ENCODE measurements around the gene FCHSD2.

The FCHSD2 gene

DNA sequence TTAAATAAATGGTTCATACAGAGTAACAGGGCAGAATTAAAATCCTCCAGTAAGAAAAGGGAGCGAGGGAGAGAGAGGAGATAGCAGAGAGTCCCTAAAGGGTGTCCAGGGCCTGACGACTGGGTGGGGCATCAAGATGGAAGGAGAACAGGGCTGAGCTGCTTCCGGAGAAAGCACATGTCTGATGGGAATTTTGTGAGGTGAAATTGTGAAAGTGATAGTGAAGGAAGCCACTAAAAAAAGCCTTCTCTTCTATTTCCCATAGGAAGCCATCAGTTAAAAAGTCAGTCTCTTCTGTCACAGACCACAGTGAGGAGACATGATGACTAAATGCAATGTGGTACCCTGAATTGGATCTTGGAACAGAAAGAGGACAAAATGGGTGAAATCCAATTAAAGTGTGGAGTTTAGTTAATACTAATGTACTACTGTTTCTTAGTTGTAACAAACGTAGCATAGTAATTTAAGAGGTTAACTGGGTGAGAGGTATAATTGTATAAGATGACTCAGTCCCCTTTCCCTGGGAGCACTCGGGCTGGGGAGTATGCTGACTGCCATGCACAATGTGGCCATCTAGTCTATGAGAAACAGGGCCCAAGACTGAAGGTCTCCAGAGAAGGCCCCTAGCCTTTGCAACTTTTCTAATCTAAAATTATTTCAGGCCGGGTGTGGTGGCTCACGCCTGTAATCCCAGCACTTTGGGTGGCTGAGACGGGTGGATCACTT, 29.5 kb upstream of the FCHSD2 start:
- no peak for DNase-seq

DNA sequence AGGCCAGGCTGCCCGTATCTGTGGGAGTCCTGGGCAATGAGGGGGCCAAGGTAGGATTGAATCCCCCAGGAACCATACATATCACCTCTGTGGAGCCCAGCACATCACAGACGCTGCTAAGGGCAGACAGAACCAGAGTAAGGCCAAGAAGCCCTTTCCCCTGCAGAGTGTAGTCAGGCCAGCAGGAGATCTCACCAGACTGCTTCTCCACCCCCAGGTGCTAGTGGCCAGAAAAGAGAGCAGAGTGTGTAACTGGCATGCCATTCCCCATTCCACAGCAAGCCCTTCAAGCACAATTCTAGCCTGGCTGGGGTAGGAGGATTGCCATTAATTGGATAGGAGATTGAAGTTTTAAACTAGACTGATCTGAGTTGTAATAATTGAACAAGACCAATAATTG, 28.0 kb upstream of the FCHSD2 start:
- DNase-seq: no peak

DNA sequence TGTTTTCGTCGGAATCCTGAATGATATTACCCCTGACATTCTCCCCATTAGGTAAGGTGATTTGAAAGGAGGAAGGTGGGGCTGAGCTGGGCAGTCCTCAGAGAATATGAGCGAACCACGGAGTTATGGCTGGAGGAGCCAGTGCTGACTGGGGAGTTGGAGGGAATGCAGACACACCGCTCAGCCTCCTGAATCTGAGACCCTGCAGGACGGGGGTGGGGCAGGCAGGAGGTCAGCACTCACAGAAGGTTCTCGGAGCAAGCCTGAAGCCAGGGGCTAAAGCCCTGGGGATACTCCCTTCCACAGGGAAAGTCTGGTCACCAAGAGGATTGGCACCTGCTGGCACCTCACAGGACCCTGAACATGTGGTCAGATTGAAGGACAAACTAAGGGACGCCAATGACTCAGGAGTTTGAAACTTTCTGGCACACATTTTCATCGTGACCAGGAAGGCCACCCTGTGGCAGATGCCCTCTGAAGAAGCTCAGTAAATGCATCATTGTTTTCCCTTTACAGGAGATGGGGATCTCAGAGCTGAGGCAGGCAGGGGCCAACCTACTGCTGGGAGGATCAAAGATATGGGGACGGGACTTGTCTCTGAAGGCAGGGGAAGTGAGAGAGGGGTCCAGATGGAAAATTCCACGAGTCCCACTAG, 26.9 kb upstream of the FCHSD2 start:
- DNase-seq: peak; percentile 21

DNA sequence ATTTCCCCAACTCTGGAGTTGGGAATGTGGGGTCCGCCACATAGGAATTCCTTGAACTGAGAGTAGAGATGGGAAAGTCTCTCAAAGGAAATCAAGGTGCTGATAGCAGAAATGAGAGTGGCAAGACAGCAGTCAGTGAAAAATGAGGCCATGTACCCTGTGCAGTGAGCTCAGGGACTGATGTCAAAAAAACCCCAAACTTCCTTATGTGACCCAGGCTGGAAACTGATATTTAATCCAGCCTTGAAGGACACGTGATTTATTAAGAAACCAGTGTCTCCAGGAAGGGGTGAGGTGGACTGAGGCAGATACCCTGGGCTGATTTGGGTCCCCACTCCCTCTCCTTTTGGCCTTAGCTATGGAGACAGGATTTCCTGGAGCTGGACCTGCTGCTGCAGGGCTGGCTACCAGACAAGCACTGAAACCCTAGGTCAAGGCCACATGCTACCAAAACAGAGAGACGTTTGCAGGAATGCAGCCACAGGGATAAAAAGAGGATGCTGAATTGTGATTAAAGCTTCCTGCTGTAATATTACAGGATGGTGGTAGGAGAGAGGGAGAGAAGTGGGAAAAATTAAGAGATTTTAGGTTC, 25.3 kb upstream of the FCHSD2 start:
- no peak for DNase-seq

DNA sequence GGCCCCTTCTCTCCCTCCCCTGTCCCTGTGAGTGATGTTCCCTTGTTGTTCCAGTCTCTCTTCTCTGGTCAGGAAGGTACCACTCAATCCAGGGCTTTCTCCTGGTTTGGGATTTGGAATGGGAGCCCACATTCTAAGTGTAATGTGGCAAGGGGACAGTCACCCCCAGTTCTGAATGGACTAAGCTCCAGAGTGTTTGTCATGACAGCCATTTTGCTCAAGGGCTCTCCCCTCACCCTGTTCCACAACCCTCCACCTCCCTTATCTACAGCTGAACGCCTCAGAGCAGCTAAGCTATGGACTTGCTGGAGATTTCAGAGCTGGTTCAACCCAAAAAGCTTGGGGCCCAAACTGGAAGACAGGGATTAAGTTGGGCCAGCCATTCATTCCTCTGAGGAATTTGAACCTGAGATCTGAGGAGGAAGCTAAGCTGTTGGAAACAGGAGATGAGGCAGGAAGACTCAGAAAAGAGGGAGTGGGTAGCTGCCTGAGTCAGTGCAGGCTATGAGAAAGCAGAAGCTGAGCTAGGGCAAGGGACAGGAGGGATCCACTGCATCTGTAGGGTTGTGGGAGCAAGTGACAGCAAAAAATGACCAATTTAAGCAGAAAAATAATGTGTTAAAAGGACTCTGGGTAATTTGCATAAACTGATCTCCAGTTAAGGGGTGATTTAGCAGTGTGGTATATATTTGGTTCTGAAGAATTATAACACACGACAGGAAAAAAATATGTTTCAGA, 22.9 kb upstream of the FCHSD2 start:
- no peak for DNase-seq

DNA sequence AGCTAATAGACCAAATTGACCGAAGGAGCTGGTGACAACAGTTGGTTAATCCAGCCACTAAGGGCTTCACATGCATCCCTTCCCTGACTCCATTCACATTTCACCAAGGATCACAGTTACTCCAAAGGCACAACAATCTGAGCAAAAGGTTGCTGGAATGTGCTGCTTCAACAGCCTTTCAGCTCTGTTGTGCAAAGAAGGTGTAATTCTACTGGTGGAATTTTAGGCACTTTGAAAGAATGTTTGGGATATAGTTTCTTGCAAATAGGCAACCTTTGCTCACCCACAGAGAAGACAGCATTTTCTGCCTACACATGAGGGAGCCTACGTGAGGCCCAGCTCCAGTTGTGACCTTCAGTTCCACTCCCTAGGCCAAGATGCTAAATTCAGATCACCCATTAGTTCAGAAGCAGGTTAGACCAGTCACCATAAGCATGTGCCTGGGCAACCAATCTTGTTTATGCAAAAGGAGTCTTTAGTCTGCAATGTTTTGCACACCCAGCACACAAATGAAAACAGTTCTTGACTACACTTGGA, 21.6 kb upstream of the FCHSD2 start:
- DNase-seq: no peak

DNA sequence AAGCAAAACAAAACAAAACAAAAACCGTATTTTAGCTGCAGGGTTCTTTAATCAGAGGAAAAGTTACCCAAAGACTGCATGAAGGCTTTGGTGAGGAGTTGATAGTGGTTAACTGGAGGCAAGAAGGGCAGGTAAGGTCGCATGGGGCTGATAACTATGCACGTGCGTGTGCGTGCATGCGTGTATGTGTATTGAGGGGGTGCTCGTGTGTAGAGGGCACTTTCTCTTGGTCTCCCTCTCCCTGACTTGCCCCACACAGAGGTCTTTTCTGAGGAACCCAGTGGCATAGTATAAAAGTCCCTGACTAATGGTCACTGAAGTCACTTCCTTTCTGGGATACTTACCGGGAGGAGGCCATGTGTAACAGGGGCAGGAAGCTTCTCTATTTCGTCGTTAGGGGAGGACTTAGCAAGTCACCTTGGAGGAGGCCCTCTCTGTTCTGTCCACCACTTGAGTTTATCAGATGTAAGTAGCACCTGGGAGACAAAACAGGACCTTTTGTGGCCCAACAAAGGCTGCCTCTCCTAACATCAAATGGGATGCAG, 20.1 kb upstream of the FCHSD2 start:
- no peak for DNase-seq

DNA sequence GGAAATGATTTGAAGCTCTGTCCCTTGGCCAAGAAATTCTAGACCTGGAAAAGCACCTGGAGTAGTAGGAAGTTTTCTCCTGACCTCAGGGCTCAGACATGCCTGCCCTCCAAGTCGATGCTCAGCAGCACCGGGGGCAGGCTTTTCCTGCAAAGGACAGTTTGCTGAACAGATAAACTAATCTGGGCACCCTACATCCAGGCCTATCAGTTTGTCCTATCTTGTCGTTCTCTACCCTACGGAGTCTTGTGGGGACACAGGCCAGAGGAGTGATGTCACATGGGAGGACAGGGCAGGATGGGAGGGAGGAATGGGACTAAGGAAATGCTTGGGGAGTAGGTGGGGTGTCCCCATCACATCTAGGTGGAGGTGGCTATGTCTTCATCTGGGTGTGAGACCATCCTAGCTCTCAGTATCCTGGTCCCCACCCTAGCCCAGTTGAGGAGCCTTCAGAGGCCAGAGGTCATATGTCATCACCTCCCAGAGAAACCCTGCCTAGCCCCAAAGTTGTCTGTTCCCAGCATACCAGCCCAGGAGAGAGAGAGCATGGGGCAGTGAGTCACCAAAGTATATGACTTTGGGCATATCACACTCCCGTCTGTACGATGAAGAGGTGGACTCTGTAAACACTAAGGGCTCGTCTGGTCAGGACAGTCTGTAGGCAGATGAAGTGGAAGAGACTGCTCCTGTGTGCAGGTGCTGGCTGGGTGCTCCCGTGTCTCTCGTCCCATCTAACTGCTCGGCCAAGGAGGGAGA, 18.1 kb upstream of the FCHSD2 start:
- DNase-seq: no peak

DNA sequence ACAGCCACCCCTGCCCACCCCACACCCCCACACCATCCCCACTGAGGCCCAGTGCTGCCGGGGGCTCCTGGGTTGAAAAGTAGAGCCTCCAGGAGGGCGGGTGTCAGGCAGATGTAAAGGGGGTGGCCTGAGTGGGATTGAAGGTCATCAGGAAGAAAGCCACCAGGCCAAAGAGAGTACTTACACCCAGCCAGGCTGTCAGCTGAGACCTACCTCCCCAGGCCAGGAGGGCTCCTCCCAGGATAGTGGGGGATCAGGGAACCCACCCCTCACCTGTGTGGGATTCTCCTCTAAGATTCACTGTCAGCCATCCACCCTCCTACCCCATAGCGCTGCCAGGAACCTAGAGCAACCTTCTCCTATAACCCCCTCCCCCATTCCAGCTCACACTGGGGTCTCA, 17.2 kb upstream of the FCHSD2 start:
- DNase-seq: no peak

DNA sequence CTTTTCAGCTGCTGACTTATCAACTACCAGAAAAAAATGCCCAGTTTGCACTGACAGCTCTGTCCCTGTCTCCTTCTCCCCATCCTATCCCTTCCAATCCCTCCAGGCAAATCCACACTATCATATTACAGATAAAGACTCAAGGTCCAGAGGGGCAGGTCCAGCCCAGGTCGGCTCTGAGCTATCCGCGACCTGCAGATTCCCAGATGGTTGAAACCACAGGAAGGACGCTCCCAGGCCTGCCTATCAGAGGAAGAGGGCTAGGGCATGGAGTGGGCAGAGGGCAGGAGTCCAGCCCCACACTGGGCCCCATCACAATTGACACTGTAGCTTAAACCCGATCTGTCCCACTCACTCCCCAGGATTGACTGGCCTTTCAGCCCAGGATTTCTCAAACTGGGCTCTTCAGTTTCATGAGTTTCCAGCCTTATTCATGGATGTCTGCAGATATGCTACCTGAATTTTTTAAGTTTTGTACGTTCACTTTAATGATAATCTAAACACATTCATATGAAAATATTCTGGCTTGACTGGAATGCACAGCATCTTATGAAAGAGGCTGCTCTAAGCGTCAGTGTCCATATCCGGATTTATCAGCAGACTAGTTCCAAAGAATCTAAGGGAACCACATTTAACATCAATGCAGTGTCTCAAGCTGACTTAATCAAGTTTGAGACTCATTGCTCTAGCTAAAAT, 16.4 kb upstream of the FCHSD2 start:
- peak; percentile 70 for DNase-seq

DNA sequence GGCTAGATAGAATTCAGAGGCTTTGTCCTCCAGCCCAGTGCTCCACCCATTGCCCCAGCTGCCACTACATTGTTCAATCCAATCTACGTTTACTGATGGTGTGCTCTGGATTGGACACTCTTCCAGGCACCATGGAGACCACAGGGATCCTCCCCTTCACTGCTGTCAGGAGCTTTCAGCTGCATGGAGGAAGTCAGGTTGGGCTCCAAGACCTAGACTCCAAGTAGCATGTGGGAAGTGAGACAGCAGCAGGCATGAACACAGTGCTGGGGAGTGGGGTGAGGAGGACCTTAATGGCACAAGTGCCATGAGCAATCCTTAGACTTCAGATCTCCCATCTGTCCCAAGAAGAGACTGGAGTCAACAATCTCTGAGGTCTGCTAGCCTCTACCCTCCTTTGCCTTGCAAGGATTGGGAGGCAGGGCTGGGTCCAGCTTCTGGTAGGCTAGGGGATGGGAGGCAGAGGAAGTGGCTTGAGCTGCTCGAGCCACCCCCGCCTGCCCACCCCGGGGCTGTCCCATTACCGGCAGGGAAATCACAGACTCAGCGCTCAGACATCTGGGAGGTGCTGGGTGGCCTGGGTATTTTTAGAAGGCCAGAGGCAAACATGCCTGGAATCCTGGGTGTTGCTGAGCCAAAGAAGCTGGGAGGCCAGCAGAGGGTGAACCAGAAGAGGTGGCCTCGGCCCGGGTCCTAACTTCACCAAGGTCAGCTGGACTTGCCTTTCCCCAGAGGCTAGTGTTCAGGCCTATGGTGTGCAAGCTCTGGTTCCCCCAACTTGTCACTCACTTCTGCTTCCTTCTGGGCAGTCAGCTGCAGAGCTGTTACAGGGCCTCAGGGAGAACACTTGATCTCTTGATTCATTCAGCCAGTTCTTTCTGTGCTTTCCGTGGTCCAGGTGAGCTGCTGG, 15.2 kb upstream of the FCHSD2 start:
- peak; percentile 91 for DNase-seq

DNA sequence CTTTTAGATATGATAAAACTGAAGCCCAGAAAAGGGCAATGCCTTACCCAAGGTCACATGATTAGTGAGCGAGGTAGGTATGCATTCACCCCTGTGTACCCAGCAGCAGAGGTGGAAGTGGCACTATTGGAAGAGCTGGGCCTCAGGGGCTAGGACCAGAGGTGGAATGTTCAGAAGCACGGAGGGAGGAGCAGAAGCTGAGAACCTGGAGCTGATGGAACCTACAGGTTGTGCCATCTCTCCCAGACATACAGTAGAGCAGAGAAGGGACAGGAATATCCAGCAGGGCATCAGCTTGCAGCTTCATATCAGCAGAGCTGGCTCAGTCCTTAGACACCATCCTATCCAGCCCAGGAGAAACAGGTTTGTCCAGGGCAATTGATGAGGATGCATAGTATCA, 14.6 kb upstream of the FCHSD2 start:
- no peak for DNase-seq

DNA sequence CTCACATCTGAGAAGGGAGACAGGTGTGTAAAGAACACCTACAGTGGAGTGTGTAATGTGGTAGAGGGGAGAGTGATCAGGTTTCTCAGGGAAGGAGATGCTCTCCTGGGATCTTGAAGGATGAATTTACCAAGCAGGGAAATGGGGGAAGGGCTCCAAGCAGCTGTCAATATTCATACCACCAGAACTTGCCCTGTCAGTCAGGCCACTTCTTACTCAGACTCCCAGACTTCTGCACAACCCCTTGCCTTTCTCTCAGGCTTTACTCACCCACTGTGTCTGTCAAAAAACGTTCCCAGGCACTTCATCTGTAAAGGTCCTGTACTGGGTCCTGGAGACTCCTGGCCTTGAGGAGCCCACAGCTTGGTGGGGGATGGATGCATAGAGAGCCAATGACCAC, 14.0 kb upstream of the FCHSD2 start:
- DNase-seq: no peak

DNA sequence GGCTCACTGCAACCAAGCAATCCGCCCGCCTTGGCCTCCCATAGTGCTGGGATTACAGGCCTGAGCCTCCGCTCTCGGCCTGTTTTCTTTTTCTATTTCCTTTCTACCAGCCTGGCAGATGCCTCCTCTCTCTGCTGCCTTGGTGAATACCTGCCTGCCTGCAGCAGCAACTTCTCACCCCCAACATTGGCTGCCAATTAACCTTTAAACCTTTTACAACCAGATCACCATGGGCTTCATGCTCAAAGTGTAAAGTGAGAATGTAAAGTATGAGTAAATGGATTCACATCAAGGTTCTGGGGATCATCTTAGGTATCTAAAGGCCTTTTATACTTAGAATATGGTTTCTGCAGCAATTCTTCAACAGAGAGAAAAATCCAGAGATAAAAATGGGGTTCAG, 13.0 kb upstream of the FCHSD2 start:
- no peak for DNase-seq

DNA sequence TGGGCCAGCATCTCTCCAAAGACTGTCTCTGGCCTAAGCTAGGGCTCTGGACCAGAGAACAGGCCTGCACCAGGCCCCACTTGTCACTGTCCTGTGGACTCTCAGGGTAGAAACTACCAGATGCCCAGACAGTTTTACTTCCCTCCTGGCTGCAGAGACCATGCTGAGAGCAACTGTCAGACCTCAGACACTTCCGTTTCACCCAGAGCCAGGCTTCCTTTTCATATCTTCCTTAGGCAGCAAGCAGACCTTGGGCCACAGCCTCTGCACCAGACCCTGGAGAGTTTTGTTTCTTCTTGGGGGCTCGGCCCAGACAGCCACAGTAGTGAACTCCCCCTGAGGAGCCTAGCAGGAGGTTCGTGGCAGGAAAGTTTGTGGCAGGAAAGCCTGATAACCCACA, 12.1 kb upstream of the FCHSD2 start:
- no peak for DNase-seq

DNA sequence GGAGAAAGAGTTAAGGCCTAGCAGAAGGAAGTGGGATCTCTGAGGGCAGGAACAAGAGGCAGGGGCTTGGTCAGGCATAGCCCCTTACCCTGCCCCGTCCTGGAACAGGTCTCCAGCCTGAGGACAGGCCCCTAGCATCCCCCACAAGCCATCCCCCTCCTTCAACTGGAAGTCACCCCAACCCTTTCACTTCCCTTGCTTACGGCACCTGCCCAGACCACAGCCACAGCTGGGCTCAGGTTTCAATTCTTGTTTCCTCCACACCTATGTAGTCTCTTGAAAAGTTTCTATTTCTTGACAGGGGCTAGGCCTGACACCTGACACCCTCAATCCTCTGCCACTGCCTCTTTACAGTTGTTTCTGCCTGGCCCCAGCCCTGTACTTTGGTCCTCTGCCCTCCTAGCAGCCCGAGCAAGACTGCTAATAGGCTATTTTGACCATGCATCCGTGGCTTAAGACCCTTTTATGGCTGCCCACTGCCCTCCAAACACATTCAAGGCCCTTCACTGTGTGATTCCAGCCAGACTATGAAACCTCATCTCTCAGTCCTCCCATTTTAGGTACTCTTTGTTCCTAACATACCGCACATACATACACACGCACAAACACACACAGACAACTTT, 10.9 kb upstream of the FCHSD2 start:
- DNase-seq: no peak

DNA sequence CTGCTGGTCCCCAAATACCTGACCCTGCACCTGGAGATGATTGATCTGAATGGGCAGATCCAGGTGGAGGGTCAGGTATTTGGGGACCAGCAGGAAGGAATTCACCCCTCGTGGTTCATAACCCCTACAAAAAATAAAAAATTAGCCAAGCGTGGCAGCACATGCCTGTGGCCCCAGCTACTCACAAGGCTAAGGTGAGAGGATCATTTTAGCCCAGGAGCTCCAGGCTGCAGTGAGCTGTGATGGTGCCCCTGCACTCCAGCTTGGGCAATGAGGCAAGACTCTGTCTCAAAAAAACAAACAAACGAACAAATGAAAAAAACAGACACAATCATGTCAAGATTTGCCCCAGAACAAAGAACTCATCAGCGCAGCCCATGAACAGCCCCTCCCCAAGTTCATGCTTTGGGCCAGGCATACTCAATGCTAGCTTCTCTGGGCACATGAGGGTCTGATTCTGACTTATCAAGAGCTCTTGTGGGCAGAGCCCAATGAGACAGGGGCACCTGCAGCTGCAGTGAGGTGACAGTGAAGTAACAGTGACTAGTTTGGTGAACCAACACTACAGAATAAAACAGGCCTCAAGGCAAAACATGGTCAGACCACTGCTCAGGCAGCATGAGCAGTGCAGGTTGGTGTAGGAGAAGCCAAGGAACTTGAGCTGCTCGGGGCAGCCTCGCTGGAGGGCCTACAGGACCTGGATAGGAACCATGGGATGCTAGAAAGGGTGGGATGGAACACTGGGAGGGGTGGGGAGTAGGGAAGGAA, 10.2 kb upstream of the FCHSD2 start:
- DNase-seq: no peak

DNA sequence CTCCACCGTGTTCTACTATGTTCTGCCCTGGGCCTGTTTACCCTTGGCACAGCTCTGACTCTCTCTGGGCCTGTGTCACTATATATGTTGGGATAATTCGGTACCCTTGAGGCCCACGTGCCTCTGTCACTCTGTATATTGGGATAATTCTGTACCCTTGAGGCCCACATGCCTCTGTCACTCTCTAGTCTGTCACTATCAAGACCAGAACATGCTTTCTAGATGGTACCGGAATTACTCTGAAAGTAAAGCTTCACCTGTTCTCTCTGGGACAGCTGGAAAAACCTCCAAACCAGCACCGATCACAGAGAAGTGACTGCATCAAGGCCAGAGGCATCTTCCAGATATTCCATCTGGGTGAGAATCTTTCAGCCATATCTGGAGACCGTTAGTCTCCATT, 9.3 kb upstream of the FCHSD2 start:
- no peak for DNase-seq

DNA sequence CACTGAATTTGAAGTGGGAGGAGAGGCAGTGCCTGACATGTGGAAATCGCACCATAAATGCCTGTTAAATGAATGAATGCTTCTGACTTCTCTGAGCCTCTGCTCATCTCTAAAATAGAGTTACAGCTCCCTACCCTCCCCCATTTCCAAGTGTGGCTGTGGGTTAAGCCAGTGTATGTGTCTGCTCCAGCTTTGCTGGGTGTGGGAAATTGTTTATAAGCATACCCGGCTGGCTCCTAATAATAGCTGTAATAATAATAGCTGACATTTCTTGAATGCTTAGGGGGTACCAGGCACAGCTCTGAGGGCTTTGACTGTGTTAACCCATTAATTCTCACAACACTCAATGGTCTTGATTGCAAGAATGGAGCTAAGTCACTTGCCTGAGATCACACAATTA, 7.0 kb upstream of the FCHSD2 start:
- peak; percentile 76 for DNase-seq
